Esophagus squamous epithelium (tissue), 4 donors: ENCODE results near the gene SQOR.

ENCODE experiments used
- POLR2A ChIP-seq, 4 donors: fragments of 450-650 bp; IDR thresholded peaks; one replicate each; pipeline ENCODE4 v1.6.1; 2017; ENCODE audit warnings: antibody characterized with exemption in 4 of 4, mild to moderate bottlenecking in 4 of 4, moderate library complexity in 3 of 4
- TF ChIP-seq, protein P1 (sequence below), 6 experiments: fragments of 450-650 bp in 4 of 6; fragments of 200-600 bp in 2 of 6; sonication (generic) in 2 of 6; IDR thresholded peaks; one replicate each; pipeline ENCODE4 v1.5.1; 2016 to 2019; ENCODE audit warnings: antibody characterized with exemption in 6 of 6, mild to moderate bottlenecking in 4 of 6, moderate library complexity in 4 of 6

DNA sequence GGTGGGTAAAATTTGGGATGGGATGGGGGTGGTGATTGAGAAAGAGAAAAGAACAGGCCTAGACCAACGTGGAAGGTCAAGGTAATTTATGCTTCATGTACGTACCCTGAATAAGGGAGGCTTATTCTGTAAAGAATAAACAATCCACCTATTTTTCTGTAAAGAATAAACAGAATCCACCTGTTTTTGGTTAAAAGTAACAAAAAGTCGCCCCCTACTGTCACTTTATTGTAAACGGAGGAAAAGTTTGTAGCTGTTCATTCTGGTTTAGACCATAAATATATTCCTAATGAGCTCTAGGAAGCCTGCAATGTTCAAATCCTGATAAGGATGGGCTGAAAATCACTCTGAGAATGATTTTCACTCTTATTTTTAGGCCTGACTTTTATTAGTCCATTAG lies 23.5 kb upstream of the SQOR start:
- TF ChIP-seq POLR2A (IDR thresholded peaks at IDR 0.05): no peak
- TF ChIP-seq, protein P1, sequence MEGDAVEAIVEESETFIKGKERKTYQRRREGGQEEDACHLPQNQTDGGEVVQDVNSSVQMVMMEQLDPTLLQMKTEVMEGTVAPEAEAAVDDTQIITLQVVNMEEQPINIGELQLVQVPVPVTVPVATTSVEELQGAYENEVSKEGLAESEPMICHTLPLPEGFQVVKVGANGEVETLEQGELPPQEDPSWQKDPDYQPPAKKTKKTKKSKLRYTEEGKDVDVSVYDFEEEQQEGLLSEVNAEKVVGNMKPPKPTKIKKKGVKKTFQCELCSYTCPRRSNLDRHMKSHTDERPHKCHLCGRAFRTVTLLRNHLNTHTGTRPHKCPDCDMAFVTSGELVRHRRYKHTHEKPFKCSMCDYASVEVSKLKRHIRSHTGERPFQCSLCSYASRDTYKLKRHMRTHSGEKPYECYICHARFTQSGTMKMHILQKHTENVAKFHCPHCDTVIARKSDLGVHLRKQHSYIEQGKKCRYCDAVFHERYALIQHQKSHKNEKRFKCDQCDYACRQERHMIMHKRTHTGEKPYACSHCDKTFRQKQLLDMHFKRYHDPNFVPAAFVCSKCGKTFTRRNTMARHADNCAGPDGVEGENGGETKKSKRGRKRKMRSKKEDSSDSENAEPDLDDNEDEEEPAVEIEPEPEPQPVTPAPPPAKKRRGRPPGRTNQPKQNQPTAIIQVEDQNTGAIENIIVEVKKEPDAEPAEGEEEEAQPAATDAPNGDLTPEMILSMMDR (IDR thresholded peaks at IDR 0.05): peak in 4 of 6 experiments; percentile 14 to 40 (median 24)
